Activated T-helper 2 cell treated with anti-CD3 and anti-CD28 coated beads, Interferon-gamma antibody, Interleukin-2, Interleukin-4, amounts not matched to agents 10 μg/mL and 5 μg/mL and 100 μg/mL, durations not matched to agents 14 hours and 24 hours and 36 hours (primary cell): ENCODE data around the gene EFNA5. TPM values are rescaled to one million over a fixed set of nuclear protein-coding genes. Genes with fewer than 3 reads are reported as not detected.
"Not testable (repeated sequence)": the region's sequence is repeated elsewhere in the genome, so short reads cannot be mapped to it uniquely, and the experiment has no call there.

Source experiments
- DNase-seq: peaks from one replicate; pipeline ENCODE4 v3.0.0; 2021; ENCODE audit warnings: low spot score
- H3K27ac Mint-ChIP-seq: one replicate; pipeline ENCODE4 v1.8.0; 2021; ENCODE audit warnings: mixed read lengths
- H3K27me3 Mint-ChIP-seq: one replicate; pipeline ENCODE4 v1.8.0; 2021; ENCODE audit warnings: low read depth, mixed read lengths
- H3K36me3 Mint-ChIP-seq: one replicate; pipeline ENCODE4 v1.8.0; 2021; ENCODE audit warnings: low read depth, mixed read lengths
- H3K4me1 Mint-ChIP-seq: one replicate; pipeline ENCODE4 v1.8.0; 2021; ENCODE audit warnings: low read depth, mixed read lengths
- H3K4me3 Mint-ChIP-seq: one replicate; pipeline ENCODE4 v1.8.0; 2021; ENCODE audit warnings: low read depth, mild to moderate bottlenecking, moderate library complexity, mixed read lengths
- H3K9me3 Mint-ChIP-seq: one replicate; pipeline ENCODE4 v1.8.0; 2021; ENCODE audit warnings: mixed read lengths
- intact Hi-C: fragments of 100-400 bp; cut with micrococcal nuclease; formaldehyde crosslinking; loops from one replicate; pipeline ENCODE4 v1.15.1; 2023
- total RNA-seq: library from RNA; stranded (reverse); gene quantifications from 2 replicates; pipeline ENCODE4 v1.2.3, GENCODE V29; 2022

EFNA5 gene
- total RNA-seq, 1 donor from 2014 or later = not detected

DNA sequence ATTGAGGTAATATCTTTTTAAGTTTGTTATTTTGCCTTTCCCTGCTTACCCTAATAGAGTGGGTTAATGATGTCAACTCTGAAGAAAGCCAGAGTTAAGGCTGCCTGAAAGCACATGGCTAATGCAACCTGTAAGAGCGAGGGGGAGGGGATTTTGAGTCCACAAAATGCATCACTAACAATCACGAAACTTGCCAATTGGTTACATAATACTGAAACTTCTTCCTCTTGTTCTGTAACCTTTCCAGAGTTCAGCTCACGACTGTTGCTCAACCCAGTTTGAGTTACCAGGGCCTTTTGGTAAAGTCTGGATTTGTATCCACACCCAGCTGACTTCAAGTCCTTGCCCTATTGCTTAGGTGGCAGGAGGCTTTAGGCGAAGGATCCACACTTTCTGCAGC is 308.8 kb downstream of the EFNA5 start:
- intact Hi-C loops = no loop called here
- Mint-ChIP-seq H3K27ac (no peak overlapping the region), H3K9me3 (no peaks in the 10 kb centered on the region), H3K4me1 (peaks cover 5% of the 10 kb centered on the region), H3K36me3 (no peaks in the 10 kb centered on the region), H3K4me3 (no peak overlapping the region), H3K27me3 (peaks cover 10% of the 10 kb centered on the region)
- DNase-seq = no peak

GRCh38 chr5:107359916-107360234 is 310.9 kb downstream of the EFNA5 start:
- DNase-seq = no peak
- no peaks in the 10 kb centered on the region for H3K36me3 Mint-ChIP-seq
- H3K4me3 Mint-ChIP-seq = no peak overlapping the region
- intact Hi-C loops = no loop called here
- peaks cover 3% of the 10 kb centered on the region for H3K27me3 Mint-ChIP-seq
- no peak overlapping the region for H3K27ac Mint-ChIP-seq
- H3K4me1 Mint-ChIP-seq = no peaks in the 10 kb centered on the region
- no peaks in the 10 kb centered on the region for H3K9me3 Mint-ChIP-seq

GRCh38 chr5:107359033-107359915 is 311.5 kb downstream of the EFNA5 start:
- Mint-ChIP-seq H3K36me3 (no peaks in the 10 kb centered on the region), H3K27me3 (peaks cover 4% of the 10 kb centered on the region), H3K27ac (no peak overlapping the region), H3K9me3 (no peaks in the 10 kb centered on the region), H3K4me3 (no peak overlapping the region), H3K4me1 (no peaks in the 10 kb centered on the region)
- intact Hi-C loops = no loop called here
- no peak for DNase-seq

DNA sequence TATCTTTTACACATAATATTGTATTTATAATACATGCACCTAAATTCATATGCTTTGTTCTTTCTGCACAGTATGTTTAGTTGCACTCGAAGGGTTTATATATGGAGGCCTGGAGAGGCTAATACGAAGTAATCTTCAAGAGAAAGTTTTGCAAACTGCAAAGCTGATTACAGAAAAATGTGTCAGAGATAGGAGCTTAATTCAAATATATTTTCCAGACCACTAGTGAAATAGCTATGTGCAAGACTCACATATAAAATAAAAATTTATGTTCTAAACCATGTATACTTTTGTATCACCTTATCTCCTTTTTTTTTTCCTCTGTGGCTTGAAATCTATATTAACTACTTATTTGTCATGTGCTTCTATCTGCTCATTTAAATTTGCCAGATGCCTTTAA is 313.8 kb downstream of the EFNA5 start:
- Mint-ChIP-seq H3K4me3 (no peak overlapping the region), H3K4me1 (no peaks in the 10 kb centered on the region), H3K9me3 (no peaks in the 10 kb centered on the region), H3K27me3 (peaks cover 4% of the 10 kb centered on the region), H3K36me3 (no peaks in the 10 kb centered on the region), H3K27ac (no peak overlapping the region)
- no peak for DNase-seq
- intact Hi-C loops = no loop called here

DNA sequence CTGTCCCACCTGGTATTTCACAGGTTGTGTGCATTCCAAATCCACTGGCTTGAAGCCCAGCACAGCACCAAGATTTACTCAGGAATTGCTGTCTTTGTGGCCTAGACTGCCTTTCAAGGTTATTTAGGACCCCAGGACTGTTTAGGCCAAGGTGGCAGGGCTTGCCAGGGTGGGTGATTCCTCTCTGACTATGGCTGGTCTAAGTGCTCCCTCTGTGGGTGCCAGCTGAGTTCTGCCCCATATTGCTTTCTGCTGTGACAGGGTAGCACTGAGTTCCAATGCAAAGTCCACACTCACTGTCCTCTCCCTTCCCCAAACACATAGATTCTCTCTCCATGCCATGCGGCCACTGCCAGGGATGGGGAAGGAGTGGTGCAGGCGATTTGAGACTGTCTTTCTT is 318.2 kb downstream of the EFNA5 start:
- no peak for DNase-seq
- Mint-ChIP-seq H3K4me1 (no peaks in the 10 kb centered on the region), H3K27me3 (peaks cover 4% of the 10 kb centered on the region), H3K36me3 (no peaks in the 10 kb centered on the region), H3K9me3 (no peaks in the 10 kb centered on the region), H3K4me3 (no peak overlapping the region), H3K27ac (no peak overlapping the region)
- intact Hi-C loops = no loop called here

GRCh38 chr5:107346580-107346979 is 324.2 kb downstream of the EFNA5 start:
- H3K27ac Mint-ChIP-seq, H3K36me3 Mint-ChIP-seq, H3K4me3 Mint-ChIP-seq, intact Hi-C loops, H3K27me3 Mint-ChIP-seq, H3K4me1 Mint-ChIP-seq, DNase-seq: not testable (repeated sequence)
- H3K9me3 Mint-ChIP-seq = peaks cover 19% of the 10 kb centered on the region

DNA sequence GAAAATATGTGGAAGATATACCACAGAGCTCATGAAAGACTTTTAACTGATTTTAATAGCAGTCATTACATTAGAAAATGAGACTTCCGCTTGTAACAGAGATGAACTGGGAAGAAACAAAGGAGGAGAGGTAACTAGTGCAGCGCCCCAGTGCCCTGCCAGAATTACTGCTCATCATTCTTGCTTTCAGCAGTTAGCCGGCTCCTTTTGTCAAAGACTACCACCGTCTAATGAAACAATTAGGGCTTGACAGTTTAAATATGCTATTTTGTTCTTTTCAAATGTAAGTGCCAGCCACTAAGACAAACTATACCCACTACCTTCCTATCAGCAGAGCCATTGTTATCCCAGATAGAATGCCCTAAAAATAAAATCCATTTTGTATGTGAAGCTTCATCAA is 328.4 kb downstream of the EFNA5 start:
- no peak overlapping the region for H3K4me3 Mint-ChIP-seq

DNA sequence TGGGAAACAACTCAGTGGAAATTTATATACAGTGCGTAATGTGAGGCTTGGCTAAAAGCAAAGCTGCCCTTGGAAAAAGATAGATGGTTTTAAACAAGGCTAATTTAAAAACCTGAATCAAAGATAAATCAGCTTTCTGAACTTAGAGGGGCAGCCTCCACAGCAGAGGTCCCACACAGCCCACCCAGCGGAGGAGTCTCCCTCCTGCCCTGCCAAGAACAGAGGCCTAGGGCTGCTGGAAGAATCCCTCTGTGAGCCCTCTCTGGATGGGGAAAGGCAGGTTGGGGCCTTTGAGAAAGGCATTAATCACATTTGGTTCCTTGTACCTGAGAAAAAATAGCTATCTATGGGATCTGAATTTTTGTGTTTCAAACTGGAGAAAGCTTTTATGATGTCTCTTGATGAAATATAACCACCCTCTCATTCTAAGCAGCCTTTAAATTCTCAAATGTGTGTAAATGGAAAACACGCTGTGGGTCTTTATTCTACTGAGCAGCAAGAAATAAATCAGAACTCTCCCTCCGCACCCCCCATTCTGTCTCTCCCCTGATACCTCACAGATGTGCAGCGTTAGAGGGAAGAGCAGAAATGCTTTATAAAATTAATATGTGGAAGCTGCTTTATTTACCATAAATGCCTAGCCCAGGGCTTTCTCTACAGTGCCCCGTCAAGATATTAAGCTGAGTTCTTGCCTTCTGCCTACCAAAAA is 329.2 kb downstream of the EFNA5 start:
- Mint-ChIP-seq H3K36me3 (no peaks in the 10 kb centered on the region), H3K4me3 (no peak overlapping the region), H3K9me3 (peaks cover 19% of the 10 kb centered on the region), H3K27ac (no peak overlapping the region), H3K27me3 (peaks cover 3% of the 10 kb centered on the region), H3K4me1 (no peaks in the 10 kb centered on the region)
- DNase-seq = no peak
- intact Hi-C loops = no loop called here

More for the DNA sequence above, 328.4 kb downstream of the EFNA5 start:
- peaks cover 3% of the 10 kb centered on the region for H3K27me3 Mint-ChIP-seq
- no peak overlapping the region for H3K27ac Mint-ChIP-seq
- no peaks in the 10 kb centered on the region for H3K4me1 Mint-ChIP-seq
- DNase-seq = no peak
- no peaks in the 10 kb centered on the region for H3K36me3 Mint-ChIP-seq
- intact Hi-C loops = no loop called here
- peaks cover 19% of the 10 kb centered on the region for H3K9me3 Mint-ChIP-seq

- intact Hi-C loops = no loop called here
- Mint-ChIP-seq H3K27ac (no peak overlapping the region), H3K4me3 (no peak overlapping the region), H3K9me3 (peaks cover 12% of the 10 kb centered on the region), H3K4me1 (no peaks in the 10 kb centered on the region), H3K36me3 (no peaks in the 10 kb centered on the region), H3K27me3 (peaks cover 3% of the 10 kb centered on the region)
- DNase-seq = no peak
These were observed 330.1 kb downstream of the EFNA5 start for GRCh38 chr5:107340631-107341030.

DNA sequence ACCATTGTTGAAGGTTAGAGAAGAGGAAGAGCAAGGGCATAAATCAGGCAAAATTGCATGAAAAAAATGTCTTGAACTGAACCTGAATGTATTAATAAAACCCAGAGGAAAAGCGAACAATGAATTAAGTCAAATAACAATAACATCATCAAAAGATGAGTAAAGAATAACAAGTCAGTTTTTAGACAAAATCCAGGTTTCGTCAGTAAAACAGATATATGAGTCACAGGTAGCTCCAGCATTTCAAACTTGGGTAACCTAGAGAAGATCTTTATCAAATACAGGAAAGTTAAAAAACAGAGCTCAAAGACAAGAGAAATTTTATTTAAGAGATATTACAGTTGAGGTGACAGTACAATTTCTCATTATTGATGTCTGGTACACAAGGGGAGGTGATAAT is 332.4 kb downstream of the EFNA5 start:
- no peak for DNase-seq
- Mint-ChIP-seq H3K9me3 (no peaks in the 10 kb centered on the region), H3K4me3 (no peak overlapping the region), H3K27ac (no peak overlapping the region), H3K36me3 (no peaks in the 10 kb centered on the region), H3K27me3 (peaks cover 3% of the 10 kb centered on the region), H3K4me1 (no peaks in the 10 kb centered on the region)
- intact Hi-C loops = no loop called here

- Mint-ChIP-seq H3K9me3 (no peaks in the 10 kb centered on the region), H3K36me3 (no peaks in the 10 kb centered on the region), H3K27me3 (peaks cover 3% of the 10 kb centered on the region), H3K4me1 (no peaks in the 10 kb centered on the region), H3K27ac (no peak overlapping the region), H3K4me3 (no peak overlapping the region)
- intact Hi-C loops = no loop called here
- DNase-seq = no peak
These were observed 333.5 kb downstream of the EFNA5 start for GRCh38 chr5:107337281-107337680.

- DNase-seq = no peak
- intact Hi-C loops = no loop called here
- no peak overlapping the region for H3K27ac Mint-ChIP-seq
These were observed 338.9 kb downstream of the EFNA5 start for GRCh38 chr5:107331882-107332281.

DNA sequence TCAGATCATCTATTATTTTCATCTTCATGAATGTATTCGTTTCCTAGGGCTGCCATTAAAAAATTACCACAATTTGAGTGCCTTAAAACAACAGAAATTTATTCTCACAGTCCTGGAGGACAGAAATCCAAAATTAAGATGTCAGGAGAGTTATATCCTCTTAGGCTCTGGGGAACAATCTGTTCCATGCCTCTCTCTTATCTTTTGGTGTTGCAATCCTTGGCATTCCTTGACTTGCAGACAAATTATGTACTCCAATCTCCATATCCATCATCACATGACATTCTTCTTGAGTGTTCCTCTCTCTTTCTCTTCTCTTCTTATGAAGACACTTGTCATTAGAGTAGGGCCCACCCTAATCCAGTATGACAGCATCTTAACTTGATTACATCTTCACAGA is 339.4 kb downstream of the EFNA5 start:
- Mint-ChIP-seq H3K36me3 (no peaks in the 10 kb centered on the region), H3K9me3 (no peaks in the 10 kb centered on the region), H3K27ac (no peak overlapping the region), H3K27me3 (peaks cover 5% of the 10 kb centered on the region), H3K4me1 (no peaks in the 10 kb centered on the region), H3K4me3 (no peak overlapping the region)
- intact Hi-C loops = no loop called here
- no peak for DNase-seq

More at GRCh38 chr5:107331882-107332281, 338.9 kb downstream of the EFNA5 start:
- Mint-ChIP-seq H3K27me3 (peaks cover 5% of the 10 kb centered on the region), H3K4me3 (no peak overlapping the region), H3K9me3 (no peaks in the 10 kb centered on the region), H3K4me1 (no peaks in the 10 kb centered on the region), H3K36me3 (no peaks in the 10 kb centered on the region)
